ENCODE data around the gene WBP1L.
"Not testable (repeated sequence)": the region's sequence is repeated elsewhere in the genome, so short reads cannot be mapped to it uniquely, and the experiment has no call there.

WBP1L gene

DNA sequence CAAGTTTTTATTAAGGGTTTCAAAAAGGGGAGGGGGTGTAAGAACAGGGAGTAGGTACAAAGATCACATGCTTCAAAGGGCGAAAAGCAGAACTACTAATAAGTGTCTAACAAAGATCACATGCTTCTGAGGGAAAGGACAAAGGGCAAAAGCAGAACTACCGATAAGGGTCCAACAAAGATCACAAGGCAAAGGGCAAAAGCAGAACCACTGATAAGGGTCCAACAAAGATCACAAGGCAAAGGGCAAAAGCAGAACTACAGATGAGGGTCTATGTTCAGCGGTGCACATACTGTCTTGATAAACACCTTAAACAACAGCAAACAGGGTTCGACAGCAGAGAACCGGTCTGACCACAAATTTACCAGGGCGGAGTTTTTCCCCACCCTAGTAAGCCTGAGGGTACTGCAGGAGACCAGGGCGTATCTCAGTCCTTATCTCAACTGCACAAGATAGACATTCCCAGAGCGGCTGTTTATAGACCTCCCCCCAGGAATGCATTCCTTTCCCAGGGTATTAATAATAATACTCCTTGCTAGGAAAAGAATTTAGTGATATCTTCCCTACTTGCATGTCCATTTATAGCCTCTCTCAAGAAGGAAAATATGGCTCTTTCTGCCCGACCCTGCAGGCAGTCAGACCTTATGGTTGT, 94.7 kb downstream of the WBP1L start:
- not testable (repeated sequence) for DNase-seq (ENCODE audit: low read depth in 2 of 2)

GRCh38 chr10:102841827-102842345, 98.1 kb downstream of the WBP1L start:
- no peak for DNase-seq (ENCODE audit: low read depth in 2 of 2)

GRCh38 chr10:102843139-102843538, 99.4 kb downstream of the WBP1L start:
- not testable (repeated sequence) for DNase-seq (ENCODE audit: low read depth in 2 of 2)

- not testable (repeated sequence) for DNase-seq (ENCODE audit: low read depth in 2 of 2)
Observed at GRCh38 chr10:102844190-102844776, 100.5 kb downstream of the WBP1L start.

DNA sequence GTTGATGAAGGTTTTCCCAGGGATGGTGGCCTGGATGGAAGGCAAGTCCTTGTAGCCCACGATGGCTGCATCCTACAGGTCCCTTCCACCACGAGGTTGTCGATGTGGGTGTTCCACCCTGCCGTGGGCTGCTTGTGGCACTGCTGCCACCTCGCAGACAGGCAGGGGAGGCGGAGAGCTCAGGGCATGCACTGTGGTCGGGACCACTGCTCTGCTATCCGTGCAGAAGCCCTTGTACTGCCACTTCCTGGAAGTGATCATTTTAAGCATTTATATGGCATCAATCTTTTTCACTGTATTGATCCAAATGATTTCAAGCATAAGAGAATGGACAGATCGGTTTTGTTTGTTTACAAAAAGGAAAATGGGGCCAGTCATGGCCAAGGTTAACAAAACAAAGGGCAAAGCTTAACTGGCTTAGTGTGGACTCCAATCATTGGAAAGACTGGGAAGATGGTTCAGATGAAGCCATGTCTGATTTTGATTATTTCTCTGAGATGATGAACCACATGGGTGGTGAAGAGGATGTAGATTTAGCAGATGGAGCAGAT, 101.7 kb downstream of the WBP1L start:
- no peak for DNase-seq (ENCODE audit: low read depth in 2 of 2)

- DNase-seq (ENCODE audit: low read depth in 2 of 2): no peak
Observed at GRCh38 chr10:102850025-102850518, 106.3 kb downstream of the WBP1L start.

DNA sequence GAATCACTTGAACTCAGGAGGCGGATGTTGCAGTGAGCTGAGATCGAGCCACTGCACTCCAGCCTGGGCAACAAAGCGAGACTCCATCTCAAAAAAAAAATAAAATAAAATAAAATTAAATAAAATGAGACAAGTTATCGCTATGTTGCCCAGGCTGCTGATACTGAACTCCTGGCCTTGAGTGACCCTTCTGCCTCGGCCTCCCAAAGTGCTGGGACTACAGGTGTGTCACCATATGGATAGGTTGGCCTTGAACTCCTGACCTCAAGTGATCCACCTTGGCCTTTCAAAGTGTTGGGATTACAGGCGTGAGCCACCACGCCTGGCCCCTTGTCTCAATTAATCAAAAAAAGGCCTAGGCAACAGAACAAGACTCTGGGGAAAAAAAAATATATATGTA, 109.5 kb downstream of the WBP1L start:
- not testable (repeated sequence) for DNase-seq (ENCODE audit: low read depth in 2 of 2)

GRCh38 chr10:102855731-102856436, 112.1 kb downstream of the WBP1L start:
- DNase-seq (ENCODE audit: low read depth in 2 of 2): not testable (repeated sequence)

DNA sequence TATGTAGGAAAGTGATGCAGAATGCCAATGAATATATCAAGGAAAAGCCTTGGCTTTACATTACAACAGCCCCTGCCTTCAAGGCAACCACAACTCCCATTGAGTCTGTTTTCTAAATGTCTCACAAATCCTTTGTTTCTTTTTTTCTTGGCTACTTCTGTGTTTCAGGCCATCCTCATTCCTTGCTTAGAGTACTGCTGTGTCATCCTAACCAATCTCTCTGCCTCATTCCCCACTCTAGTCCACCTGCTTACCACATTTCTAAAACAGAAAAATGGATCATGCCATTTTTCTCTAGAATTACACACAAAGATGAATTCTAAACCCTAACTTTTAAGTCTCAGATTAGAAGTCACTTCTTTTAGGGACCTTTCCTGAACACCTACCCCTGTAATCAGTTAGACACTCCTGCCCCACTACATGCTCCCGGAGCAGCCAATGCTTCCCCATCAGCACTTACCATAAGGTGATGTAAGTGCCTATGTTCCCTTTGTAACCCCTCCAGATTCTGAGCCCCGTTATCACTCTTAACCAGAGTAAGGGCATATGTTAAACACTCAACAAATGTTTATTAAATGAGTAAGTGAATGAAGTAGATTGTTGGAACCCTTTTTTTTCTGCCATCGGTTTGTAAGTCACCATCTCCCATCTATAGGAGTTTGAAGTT, 113.1 kb downstream of the WBP1L start:
- no peak for DNase-seq (ENCODE audit: low read depth in 2 of 2)

GRCh38 chr10:102859911-102860310, 116.2 kb downstream of the WBP1L start:
- DNase-seq (ENCODE audit: low read depth in 2 of 2): no peak

- DNase-seq (ENCODE audit: low read depth in 2 of 2): no peak
Observed at GRCh38 chr10:102863660-102864059, 119.9 kb downstream of the WBP1L start.

GRCh38 chr10:102865620-102866019, 121.9 kb downstream of the WBP1L start:
- no peak for DNase-seq (ENCODE audit: low read depth in 2 of 2)

All from stimulated activated CD8-positive, alpha-beta memory T cell treated with anti-CD3 and anti-CD28 coated beads, Interleukin-7, amount 100 ng/mL, for 4 hours (primary cell).